Measurements from ENCODE around the gene GIMAP2.

Gene GIMAP2

GRCh38 chr7:150688630-150689029, 3.1 kb downstream of the GIMAP2 start:
- no peaks in the 10 kb centered on the region for H3K27me3 ChIP-seq
- H3K27ac ChIP-seq: no peak overlapping the region
- H3K4me3 ChIP-seq (ENCODE audit: low read depth in 1 of 2, low read length in 1 of 2): no peak overlapping the region
- peaks cover 9% of the 10 kb centered on the region for H3K36me3 ChIP-seq
- H3K4me1 ChIP-seq (ENCODE audit: control insufficient read depth in 1 of 2, insufficient read depth in 1 of 2, low read depth in 1 of 2, low read length in 1 of 2): peaks cover 16 to 24% of the 10 kb centered on the region in 2 experiments
- H3K9me3 ChIP-seq: no peaks in the 10 kb centered on the region
- TF ChIP-seq CTCF (IDR thresholded peaks at IDR 0.05): no peak

- Histone ChIP-seq H3K27ac (no peak overlapping the region), H3K4me1 (ENCODE audit: control insufficient read depth in 1 of 2, insufficient read depth in 1 of 2, low read depth in 1 of 2, low read length in 1 of 2) (no peaks in the 10 kb centered on the region), H3K36me3 (no peaks in the 10 kb centered on the region), H3K27me3 (no peaks in the 10 kb centered on the region), H3K9me3 (no peaks in the 10 kb centered on the region), H3K4me3 (ENCODE audit: low read depth in 1 of 2, low read length in 1 of 2) (no peak overlapping the region)
- no peak for TF ChIP-seq CTCF (IDR thresholded peaks at IDR 0.05)
Observed at GRCh38 chr7:150695654-150696053, 10.1 kb downstream of the GIMAP2 start.

DNA sequence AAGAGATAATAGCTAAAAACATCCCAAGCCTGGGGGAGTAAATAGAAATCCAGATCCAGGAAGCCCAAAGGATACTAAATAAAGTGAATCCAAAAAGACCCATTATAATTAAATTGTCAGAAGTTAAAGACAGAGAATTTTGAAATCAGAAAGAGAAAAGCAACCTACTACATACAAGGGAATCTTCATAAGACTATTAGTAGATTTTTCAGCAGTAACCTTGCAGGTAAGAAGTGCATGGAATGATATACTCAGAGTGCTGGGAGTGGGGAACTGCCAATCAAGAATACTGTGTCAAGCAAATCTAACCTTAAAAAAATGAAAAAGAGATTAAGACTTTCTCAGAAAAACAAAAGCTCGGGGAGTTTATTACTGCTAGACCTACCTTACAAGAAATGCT, 17.7 kb downstream of the GIMAP2 start:
- no peaks in the 10 kb centered on the region for H3K27me3 ChIP-seq
- no peak overlapping the region for H3K4me3 ChIP-seq (ENCODE audit: low read depth in 1 of 2, low read length in 1 of 2)
- TF ChIP-seq CTCF (IDR thresholded peaks at IDR 0.05): no peak
- H3K4me1 ChIP-seq (ENCODE audit: control insufficient read depth in 1 of 2, insufficient read depth in 1 of 2, low read depth in 1 of 2, low read length in 1 of 2): no peaks in the 10 kb centered on the region
- H3K9me3 ChIP-seq: peaks cover 10% of the 10 kb centered on the region
- no peaks in the 10 kb centered on the region for H3K36me3 ChIP-seq
- H3K27ac ChIP-seq: no peak overlapping the region

- no peak for TF ChIP-seq CTCF (IDR thresholded peaks at IDR 0.05)
- no peak overlapping the region for H3K4me3 ChIP-seq (ENCODE audit: low read depth in 1 of 2, low read length in 1 of 2)
- peaks cover 32 to 39% of the 10 kb centered on the region in 2 experiments for H3K4me1 ChIP-seq (ENCODE audit: control insufficient read depth in 1 of 2, insufficient read depth in 1 of 2, low read depth in 1 of 2, low read length in 1 of 2)
- H3K36me3 ChIP-seq: peaks cover 4% of the 10 kb centered on the region
- H3K9me3 ChIP-seq: no peaks in the 10 kb centered on the region
- no peaks in the 10 kb centered on the region for H3K27me3 ChIP-seq
- no peak overlapping the region for H3K27ac ChIP-seq
Observed at GRCh38 chr7:150715293-150715692, 29.8 kb downstream of the GIMAP2 start.

GRCh38 chr7:150715738-150716137, 30.2 kb downstream of the GIMAP2 start:
- Histone ChIP-seq H3K27me3 (no peaks in the 10 kb centered on the region), H3K27ac (peak overlapping the region; percentile 54), H3K36me3 (peaks cover 4% of the 10 kb centered on the region), H3K9me3 (no peaks in the 10 kb centered on the region), H3K4me3 (ENCODE audit: low read depth in 1 of 2, low read length in 1 of 2) (no peak overlapping the region), H3K4me1 (ENCODE audit: control insufficient read depth in 1 of 2, insufficient read depth in 1 of 2, low read depth in 1 of 2, low read length in 1 of 2) (peaks cover 32 to 39% of the 10 kb centered on the region in 2 experiments)
- TF ChIP-seq CTCF (IDR thresholded peaks at IDR 0.05): no peak

DNA sequence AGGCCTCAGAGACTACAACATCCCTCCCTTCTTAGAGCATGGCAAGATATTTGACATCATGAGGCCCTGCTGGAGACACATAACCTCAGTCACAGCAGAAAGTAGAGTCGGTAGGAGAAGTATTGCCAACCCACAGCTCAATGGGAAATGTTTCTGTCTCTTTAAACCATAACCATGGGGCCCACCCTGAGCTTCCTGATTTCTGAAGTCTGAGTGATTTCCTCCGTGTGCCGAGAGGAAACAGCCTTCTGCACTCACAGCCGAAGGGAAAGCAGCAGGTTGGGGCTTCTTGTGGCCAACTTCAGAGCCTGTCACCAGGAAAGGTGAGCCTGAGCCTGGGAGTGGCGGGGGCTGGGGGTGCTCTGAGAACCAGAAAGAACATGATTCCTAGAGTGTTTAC, 30.9 kb downstream of the GIMAP2 start, which contains the start of gene GIMAP1:
TSS of gene GIMAP1 (plus strand) at position 246 of the 400 bp plus-strand sequence. CDS start 2,435 bp downstream, outside the sequence.
- Histone ChIP-seq H3K27ac (peak within 1 kb of the TSS; percentile 54), H3K36me3 (peaks cover 4% of the 10 kb centered on the region), H3K9me3 (no peaks in the 10 kb centered on the region), H3K4me3 (ENCODE audit: low read depth in 1 of 2, low read length in 1 of 2) (peak within 1 kb of the TSS; percentile 22 to 58), H3K4me1 (ENCODE audit: control insufficient read depth in 1 of 2, insufficient read depth in 1 of 2, low read depth in 1 of 2, low read length in 1 of 2) (peaks cover 32 to 39% of the 10 kb centered on the region in 2 experiments), H3K27me3 (no peaks in the 10 kb centered on the region)
- no peak for TF ChIP-seq CTCF (IDR thresholded peaks at IDR 0.05)

Data from neutrophil (primary cell).